Measurements from ENCODE around the gene AKR1C3. TPM values are rescaled to one million over a fixed set of nuclear protein-coding genes. Genes with fewer than 3 reads are reported as not detected.
"Not testable (repeated sequence)": the region's sequence is repeated elsewhere in the genome, so short reads cannot be mapped to it uniquely, and the experiment has no call there.

The AKR1C3 gene
- total and polyA plus RNA-seq, 8 donors = 1.5 to 88.3 (median 2.5) TPM

DNA sequence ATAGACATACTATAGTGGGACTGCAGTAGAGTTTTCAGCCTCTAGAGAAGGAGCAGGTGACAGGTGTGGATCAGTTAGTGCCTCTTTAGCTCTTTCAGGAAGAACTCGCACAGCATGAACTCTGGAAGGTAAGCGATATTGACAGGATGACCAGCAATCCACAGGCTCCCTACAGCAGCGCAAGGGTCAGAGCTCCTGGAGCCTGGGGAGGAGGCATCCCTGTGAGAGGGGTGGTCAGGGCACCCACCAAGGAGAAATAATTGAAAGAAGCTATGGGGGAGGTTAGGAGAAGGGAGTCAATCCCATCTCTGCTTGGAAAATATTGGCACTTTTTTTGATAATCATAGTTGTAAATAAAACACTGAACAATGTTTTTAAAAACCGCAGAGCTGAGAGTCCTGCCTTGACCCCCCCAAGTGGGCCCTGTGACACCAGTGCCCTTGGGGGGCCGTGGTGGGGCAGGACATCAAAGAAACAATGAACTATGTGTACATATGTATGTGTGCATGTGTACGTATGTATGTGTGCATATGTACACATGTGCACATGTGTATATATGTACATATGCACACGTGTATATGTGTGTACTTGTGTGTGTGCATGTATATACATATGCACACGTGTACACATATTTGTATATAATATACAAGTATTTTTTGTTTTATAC is 13.8 kb downstream of the AKR1C3 start:
- Histone ChIP-seq H3K36me3 (peaks cover 0 to 21% of the 10 kb centered on the region in 2 donors), H3K9me3 (no peaks in the 10 kb centered on the region), H3K4me1 (no peaks in the 10 kb centered on the region), H3K4me3 (no peak overlapping the region), H3K27me3 (no peaks in the 10 kb centered on the region), H3K27ac (no peak overlapping the region)
- DNase-seq = no peak
- intact Hi-C loops (cut with DNase I) = no loop called here
- ATAC-seq = no peak
- TF ChIP-seq, protein P1, sequence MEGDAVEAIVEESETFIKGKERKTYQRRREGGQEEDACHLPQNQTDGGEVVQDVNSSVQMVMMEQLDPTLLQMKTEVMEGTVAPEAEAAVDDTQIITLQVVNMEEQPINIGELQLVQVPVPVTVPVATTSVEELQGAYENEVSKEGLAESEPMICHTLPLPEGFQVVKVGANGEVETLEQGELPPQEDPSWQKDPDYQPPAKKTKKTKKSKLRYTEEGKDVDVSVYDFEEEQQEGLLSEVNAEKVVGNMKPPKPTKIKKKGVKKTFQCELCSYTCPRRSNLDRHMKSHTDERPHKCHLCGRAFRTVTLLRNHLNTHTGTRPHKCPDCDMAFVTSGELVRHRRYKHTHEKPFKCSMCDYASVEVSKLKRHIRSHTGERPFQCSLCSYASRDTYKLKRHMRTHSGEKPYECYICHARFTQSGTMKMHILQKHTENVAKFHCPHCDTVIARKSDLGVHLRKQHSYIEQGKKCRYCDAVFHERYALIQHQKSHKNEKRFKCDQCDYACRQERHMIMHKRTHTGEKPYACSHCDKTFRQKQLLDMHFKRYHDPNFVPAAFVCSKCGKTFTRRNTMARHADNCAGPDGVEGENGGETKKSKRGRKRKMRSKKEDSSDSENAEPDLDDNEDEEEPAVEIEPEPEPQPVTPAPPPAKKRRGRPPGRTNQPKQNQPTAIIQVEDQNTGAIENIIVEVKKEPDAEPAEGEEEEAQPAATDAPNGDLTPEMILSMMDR (IDR thresholded peaks at IDR 0.05) = no peak

DNA sequence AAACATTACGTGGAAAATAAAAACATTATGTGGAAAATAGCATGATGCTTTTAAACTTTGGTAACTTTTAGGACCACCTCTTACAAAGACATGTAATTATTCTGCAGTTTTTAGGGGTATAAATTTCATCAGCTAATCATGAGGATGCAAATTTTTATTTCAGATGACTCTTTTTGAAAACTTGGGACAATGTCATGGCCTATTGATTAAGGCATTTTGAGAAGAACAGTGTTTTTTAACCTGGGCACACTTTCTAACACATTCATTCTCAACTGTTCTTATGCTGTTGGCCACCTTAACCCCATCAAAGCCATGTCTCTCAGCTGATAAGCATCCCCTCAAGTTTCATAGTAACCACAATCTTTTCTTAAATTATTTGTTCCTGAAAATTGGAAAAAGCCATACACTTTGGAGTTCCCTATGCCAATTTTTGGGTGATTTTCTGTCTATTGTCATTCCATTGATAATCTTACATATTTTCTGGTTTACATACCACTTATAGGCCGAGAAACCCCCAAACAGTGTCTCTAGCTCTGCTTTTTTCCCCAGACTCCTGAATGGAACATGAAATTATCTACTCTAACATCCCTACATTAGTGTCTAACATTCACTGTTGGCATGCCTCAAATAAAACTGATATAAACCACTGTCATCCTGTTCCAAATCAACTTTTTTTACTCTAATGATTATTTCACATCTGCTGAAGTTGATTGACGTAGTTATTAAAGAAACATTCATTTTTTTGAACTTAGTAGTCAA is 14.6 kb downstream of the AKR1C3 start:
- no peaks in the 10 kb centered on the region for H3K9me3 ChIP-seq
- no peak for ATAC-seq
- TF ChIP-seq, protein P1 (IDR thresholded peaks at IDR 0.05) = no peak
- H3K27ac ChIP-seq = no peak overlapping the region
- no peak overlapping the region for H3K4me3 ChIP-seq
- H3K27me3 ChIP-seq = no peaks in the 10 kb centered on the region
- no peak for DNase-seq
- H3K4me1 ChIP-seq = no peaks in the 10 kb centered on the region
- intact Hi-C loops (cut with DNase I) = no loop called here
- peaks cover 0 to 13% of the 10 kb centered on the region in 2 donors for H3K36me3 ChIP-seq

DNA sequence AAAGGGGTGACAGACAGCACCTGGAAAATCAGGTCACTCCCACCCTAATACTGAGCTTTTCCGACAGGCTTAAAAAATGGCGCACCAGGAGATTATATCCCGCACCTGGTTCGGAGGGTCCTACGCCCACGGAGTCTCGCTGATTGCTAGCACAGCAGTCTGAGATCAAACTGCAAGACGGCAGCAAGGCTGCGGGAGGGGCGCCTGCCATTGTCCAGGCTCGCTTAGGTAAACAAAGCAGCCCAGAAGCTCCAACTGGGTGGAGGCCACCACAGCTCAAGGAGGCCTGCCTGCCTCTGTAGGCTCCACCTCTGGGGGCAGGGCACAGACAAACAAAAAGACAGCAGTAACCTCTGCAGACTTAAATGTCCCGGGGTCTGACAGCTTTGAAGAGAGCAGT is 15.6 kb downstream of the AKR1C3 start:
- intact Hi-C loops (cut with DNase I); ATAC-seq; H3K27me3 ChIP-seq; H3K4me3 ChIP-seq; H3K9me3 ChIP-seq; H3K4me1 ChIP-seq; DNase-seq; H3K27ac ChIP-seq: not testable (repeated sequence)
- peaks cover 0 to 13% of the 10 kb centered on the region in 2 donors for H3K36me3 ChIP-seq

DNA sequence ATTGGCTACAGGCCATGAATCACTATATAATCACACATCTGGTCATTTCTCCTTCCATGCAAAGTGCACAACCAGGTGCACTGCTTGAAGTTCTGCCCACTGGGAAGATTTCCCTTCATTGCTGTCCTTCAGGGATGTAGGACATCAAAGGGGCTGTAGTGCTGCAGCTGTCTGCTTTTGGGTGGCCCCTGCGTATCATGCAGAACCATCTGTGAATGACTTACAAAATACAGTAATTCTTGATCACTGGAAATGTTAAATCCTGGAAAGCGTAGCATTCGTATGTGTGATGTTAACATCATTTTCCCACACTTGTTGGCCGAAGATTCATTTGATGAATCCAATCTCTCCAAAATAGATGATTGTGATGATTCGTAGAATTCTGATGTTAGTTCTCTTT is 22.4 kb downstream of the AKR1C3 start:
- no peaks in the 10 kb centered on the region for H3K36me3 ChIP-seq
- intact Hi-C loops (cut with DNase I) = no loop called here

DNA sequence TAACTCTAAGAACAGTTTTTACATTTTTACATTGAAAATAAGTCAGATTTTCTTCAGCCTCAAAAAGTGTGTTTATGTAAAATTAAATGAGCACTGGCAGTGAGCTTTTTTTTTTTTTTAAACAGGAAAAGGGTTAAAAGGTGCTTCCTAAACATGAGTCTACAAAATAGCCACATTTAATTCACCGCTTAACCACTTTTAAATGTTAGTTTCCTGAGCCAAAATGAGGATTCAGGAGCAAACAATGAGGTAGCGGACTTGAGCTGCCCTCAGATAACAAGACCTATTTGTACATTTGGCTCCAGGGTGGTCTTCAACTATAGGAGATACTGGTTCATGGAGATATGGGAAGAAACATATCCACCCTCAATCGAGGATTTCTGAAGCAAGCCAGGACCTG is 22.8 kb downstream of the AKR1C3 start:
- Histone ChIP-seq H3K4me1 (no peaks in the 10 kb centered on the region), H3K4me3 (no peak overlapping the region), H3K9me3 (peaks cover 0 to 2% of the 10 kb centered on the region in 2 donors), H3K27me3 (no peaks in the 10 kb centered on the region), H3K36me3 (no peaks in the 10 kb centered on the region), H3K27ac (no peak overlapping the region)
- intact Hi-C loops (cut with DNase I) = no loop called here
- DNase-seq = no peak
- TF ChIP-seq, protein P1 (IDR thresholded peaks at IDR 0.05) = no peak
- ATAC-seq = no peak

More for the DNA sequence above, 22.4 kb downstream of the AKR1C3 start:
- H3K27ac ChIP-seq = no peak overlapping the region
- H3K4me1 ChIP-seq = no peaks in the 10 kb centered on the region
- H3K27me3 ChIP-seq = no peaks in the 10 kb centered on the region
- TF ChIP-seq, protein P1 (IDR thresholded peaks at IDR 0.05) = no peak
- peaks cover 0 to 2% of the 10 kb centered on the region in 2 donors for H3K9me3 ChIP-seq
- no peak overlapping the region for H3K4me3 ChIP-seq
- ATAC-seq (no peak), DNase-seq (no peak)

DNA sequence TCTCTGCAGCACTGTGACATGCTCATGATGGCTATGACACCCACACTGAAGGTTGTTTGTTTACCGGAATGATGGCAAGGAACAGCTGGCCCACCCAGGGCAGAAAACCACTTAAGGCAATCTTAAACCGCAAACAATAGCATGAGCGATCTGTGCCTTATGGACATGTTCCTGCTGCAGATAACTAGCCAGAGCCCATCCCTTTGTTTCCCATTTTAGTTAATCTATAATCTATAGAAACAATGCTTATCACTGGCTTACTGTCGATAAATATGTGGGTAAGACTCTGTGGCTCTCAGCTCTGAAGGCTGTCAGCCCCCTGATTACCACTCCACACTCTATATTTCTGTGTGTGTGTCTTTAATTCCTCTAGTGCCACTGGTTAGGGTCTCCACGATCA is 25.8 kb downstream of the AKR1C3 start:
- H3K36me3 ChIP-seq; H3K9me3 ChIP-seq; H3K4me3 ChIP-seq; DNase-seq; intact Hi-C loops (cut with DNase I); H3K27me3 ChIP-seq; ATAC-seq; H3K4me1 ChIP-seq; H3K27ac ChIP-seq: not testable (repeated sequence)

Measured in left lung (tissue), 10 donors.